ENCODE results near the gene AXDND1.
"Not testable (repeated sequence)": the region's sequence is repeated elsewhere in the genome, so short reads cannot be mapped to it uniquely, and the experiment has no call there.

DNA sequence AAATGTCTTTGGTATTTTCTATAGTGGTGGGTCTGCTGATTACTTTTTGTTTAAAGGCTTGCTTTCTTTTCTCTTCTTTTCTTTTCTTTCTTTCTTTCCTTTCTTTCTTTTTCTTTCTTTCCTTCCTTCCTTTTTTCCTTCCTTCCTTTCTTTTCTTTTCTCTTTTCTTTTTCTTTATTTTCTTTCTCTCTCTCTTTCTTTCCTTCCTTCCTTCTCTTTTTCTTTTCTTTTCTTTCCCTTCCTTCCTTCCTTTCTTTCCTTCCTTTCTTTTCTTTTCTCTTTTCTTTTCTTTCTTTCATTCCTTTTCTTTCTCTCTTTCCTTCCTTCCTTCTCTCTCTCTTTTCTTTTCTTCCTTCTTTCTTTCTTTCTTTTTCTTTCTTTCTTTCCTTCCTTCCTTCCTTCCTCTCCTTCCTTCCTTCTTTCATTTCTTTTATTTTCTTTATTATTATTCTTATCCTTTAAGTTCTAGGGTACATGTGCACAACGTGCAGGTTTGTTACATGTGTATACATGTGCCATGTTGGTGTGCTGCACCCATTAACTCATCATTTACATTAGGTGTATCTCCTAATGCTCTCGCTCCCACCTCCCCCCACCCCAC lies 93.9 kb downstream of the AXDND1 start:
- TF ChIP-seq, protein P1, sequence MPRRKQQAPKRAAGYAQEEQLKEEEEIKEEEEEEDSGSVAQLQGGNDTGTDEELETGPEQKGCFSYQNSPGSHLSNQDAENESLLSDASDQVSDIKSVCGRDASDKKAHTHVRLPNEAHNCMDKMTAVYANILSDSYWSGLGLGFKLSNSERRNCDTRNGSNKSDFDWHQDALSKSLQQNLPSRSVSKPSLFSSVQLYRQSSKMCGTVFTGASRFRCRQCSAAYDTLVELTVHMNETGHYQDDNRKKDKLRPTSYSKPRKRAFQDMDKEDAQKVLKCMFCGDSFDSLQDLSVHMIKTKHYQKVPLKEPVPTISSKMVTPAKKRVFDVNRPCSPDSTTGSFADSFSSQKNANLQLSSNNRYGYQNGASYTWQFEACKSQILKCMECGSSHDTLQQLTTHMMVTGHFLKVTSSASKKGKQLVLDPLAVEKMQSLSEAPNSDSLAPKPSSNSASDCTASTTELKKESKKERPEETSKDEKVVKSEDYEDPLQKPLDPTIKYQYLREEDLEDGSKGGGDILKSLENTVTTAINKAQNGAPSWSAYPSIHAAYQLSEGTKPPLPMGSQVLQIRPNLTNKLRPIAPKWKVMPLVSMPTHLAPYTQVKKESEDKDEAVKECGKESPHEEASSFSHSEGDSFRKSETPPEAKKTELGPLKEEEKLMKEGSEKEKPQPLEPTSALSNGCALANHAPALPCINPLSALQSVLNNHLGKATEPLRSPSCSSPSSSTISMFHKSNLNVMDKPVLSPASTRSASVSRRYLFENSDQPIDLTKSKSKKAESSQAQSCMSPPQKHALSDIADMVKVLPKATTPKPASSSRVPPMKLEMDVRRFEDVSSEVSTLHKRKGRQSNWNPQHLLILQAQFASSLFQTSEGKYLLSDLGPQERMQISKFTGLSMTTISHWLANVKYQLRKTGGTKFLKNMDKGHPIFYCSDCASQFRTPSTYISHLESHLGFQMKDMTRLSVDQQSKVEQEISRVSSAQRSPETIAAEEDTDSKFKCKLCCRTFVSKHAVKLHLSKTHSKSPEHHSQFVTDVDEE (CRISPR knock-in tag; IDR thresholded peaks at IDR 0.05) = not testable (repeated sequence)
- TF ChIP-seq, protein P2, sequence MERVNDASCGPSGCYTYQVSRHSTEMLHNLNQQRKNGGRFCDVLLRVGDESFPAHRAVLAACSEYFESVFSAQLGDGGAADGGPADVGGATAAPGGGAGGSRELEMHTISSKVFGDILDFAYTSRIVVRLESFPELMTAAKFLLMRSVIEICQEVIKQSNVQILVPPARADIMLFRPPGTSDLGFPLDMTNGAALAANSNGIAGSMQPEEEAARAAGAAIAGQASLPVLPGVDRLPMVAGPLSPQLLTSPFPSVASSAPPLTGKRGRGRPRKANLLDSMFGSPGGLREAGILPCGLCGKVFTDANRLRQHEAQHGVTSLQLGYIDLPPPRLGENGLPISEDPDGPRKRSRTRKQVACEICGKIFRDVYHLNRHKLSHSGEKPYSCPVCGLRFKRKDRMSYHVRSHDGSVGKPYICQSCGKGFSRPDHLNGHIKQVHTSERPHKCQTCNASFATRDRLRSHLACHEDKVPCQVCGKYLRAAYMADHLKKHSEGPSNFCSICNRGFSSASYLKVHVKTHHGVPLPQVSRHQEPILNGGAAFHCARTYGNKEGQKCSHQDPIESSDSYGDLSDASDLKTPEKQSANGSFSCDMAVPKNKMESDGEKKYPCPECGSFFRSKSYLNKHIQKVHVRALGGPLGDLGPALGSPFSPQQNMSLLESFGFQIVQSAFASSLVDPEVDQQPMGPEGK (CRISPR knock-in tag; IDR thresholded peaks at IDR 0.05; ENCODE audit: borderline replicate concordance) = not testable (repeated sequence)
- TF ChIP-seq OSR1 (CRISPR knock-in tag; IDR thresholded peaks at IDR 0.05) = not testable (repeated sequence)

Data from SK-N-SH treated with all-trans-retinoic acid at 6 μM for 48 hours (cell line).